Fibroblast of the aortic adventitia (primary cell): ENCODE data around the gene CSTF2. TPM values are rescaled to one million over a fixed set of nuclear protein-coding genes. Genes with fewer than 3 reads are reported as not detected.
A peak's percentile ranks its signal among the peaks of the same experiment; 100 is the strongest.

Experiments
- DNase-seq: peaks from one replicate; pipeline ENCODE4 v3.0.0-alpha.2; 2010; ENCODE audit warnings: low read depth
- H3K4me3 ChIP-seq: 2 replicates; pipeline ENCODE4 v1.5.1; 2011; ENCODE audit warnings: low read depth, mild to moderate bottlenecking, control low read depth, low read length, moderate library complexity
- CTCF ChIP-seq: IDR thresholded peaks from 2 replicates; pipeline ENCODE4 v1.5.1; 2011; ENCODE audit warnings: mild to moderate bottlenecking, low read length, control low read depth, inconsistent platforms; ENCODE audit not compliant: insufficient read depth
- small RNA-seq: library from RNA; depleted of rRNA; stranded (forward); fragments of <200 nt; gene quantifications from one replicate; pipeline ENCODE3, GENCODE V24; 2012
- total RNA-seq: library from RNA; depleted of rRNA; stranded (reverse); fragments of >200 nt; gene quantifications from 2 replicates; pipeline ENCODE4 v1.2.3, GENCODE V29; 2012; ENCODE audit warnings: low replicate concordance

CSTF2 gene
- total RNA-seq, 1 donor = 12.5 TPM

GRCh38 chrX:100870527-100870926 is 50.3 kb downstream of the CSTF2 start:
- DNase-seq = no peak
- no peak overlapping the region for H3K4me3 ChIP-seq
- no peak for TF ChIP-seq CTCF

- peak; percentile 66 for DNase-seq
- no peak overlapping the region for H3K4me3 ChIP-seq
- TF ChIP-seq CTCF = no peak
Observed at GRCh38 chrX:100871594-100872560, 51.7 kb downstream of the CSTF2 start.

GRCh38 chrX:100874325-100874724 is 54.1 kb downstream of the CSTF2 start, which contains the start of gene NOX1:
Gene NOX1 (minus strand): TSS chrX:100874359. CDS start chrX:100874139, 220 bp downstream.
- no peak for TF ChIP-seq CTCF
- DNase-seq = peak; percentile 10
- no peak within 1 kb of the TSS for H3K4me3 ChIP-seq

- TF ChIP-seq CTCF = no peak
- no peak overlapping the region for H3K4me3 ChIP-seq
- DNase-seq = no peak
Observed at GRCh38 chrX:100880368-100880767, 60.2 kb downstream of the CSTF2 start.

GRCh38 chrX:100883654-100884053 is 63.5 kb downstream of the CSTF2 start:
- no peak for DNase-seq
- no peak for TF ChIP-seq CTCF
- H3K4me3 ChIP-seq = no peak overlapping the region

Small RNAs within 50 kb of the gene (small RNA-seq; reads per million reads assigned to genes)
- gene RF00411 = not detected

Other genes with a start within 250 kb of the CSTF2 start
- gene TNMD, start 235.5 kb upstream of the CSTF2 start, total RNA-seq = 0.90 TPM in 1 of 2 replicates, not detected in the other
- 32.5 and 46.6 TPM in 2 replicates for gene TSPAN6, start 183.6 kb upstream of the CSTF2 start, total RNA-seq
- 22.0 and 26.8 TPM in 2 replicates for gene SRPX2, start 176.2 kb upstream of the CSTF2 start, total RNA-seq
- gene SYTL4, start 88.3 kb upstream of the CSTF2 start, total RNA-seq = 5.1 and 38.7 TPM in 2 replicates
- not detected in 2 replicates for gene NOX1, start 54.0 kb downstream of the CSTF2 start, total RNA-seq
- 0.36 TPM in 1 of 2 replicates, not detected in the other for gene XKRX, start 108.5 kb downstream of the CSTF2 start, total RNA-seq
- gene ARL13A, start 149.3 kb downstream of the CSTF2 start, total RNA-seq = not detected in 2 replicates
- gene TRMT2B, start 231.7 kb downstream of the CSTF2 start, total RNA-seq = 13.6 and 18.3 TPM in 2 replicates